ENCODE measurements around the gene CCDC183. TPM values are rescaled to one million over a fixed set of nuclear protein-coding genes. Genes with fewer than 3 reads are reported as not detected.

The CCDC183 gene
- total and polyA plus RNA-seq, 10 of the 15 experiments (the other 5 are each of a cell fraction or from before 2014, with no cell fraction given) = 0.04 to 1.2 (median 0.55) TPM; not detected in 5

GRCh38 chr9:136804509-136805206 lies 8.5 kb downstream of the CCDC183 start (continued):
- TF ChIP-seq ZNF592 (IDR thresholded peaks at IDR 0.05) (no peak), YY1 (IDR thresholded peaks at IDR 0.05; ENCODE audit: low read depth, low read length) (no peak), KAT2A (conservative IDR thresholded peaks at IDR 0.05; ENCODE audit: control insufficient read depth, low read depth, low read length) (no peak), SREBF1 (IDR thresholded peaks at IDR 0.05; ENCODE audit: low read length) (no peak), POLR2A (IDR thresholded peaks at IDR 0.05; ENCODE audit: low read depth, low read length) (no peak)

GRCh38 chr9:136805207-136805740 lies 9.1 kb downstream of the CCDC183 start:
- POLR2A ChIA-PET = interaction anchor here (0.5 to 1.2 kb wide), 3 partner anchors 10 to 345 kb away, joined by 3 read pairs; no protein-coding TSS in a partner anchor
- RAD21 ChIA-PET (ENCODE audit: unreplicated experiment) = interaction anchor here (1.4 kb wide), 1 partner anchor 230 kb away, joined by 4 read pairs; no protein-coding TSS in a partner anchor
- CTCF ChIA-PET = interaction anchor here (0.9 to 4.4 kb wide), 3 partner anchors 12 to 230 kb away, joined by 3 to 15 read pairs (median 6); no protein-coding TSS in a partner anchor
- WGBS (ENCODE audit: insufficient coverage, insufficient replicate concordance, low lambda C conversion rate, missing lambda C conversion rate) = 70% methylated on average over 12 of the region's 12 CpGs
- H4K20me1 ChIP-seq (ENCODE audit: control insufficient read depth, insufficient read depth) = no peaks in the 10 kb centered on the region
- FAIRE-seq (no peak), DNase-seq (ENCODE audit: low read depth, low spot score) (no peak), ATAC-seq (no peak)
- H3K4me1 ChIP-seq (ENCODE audit: control insufficient read depth, insufficient read depth, low read length) = peaks cover 15% of the 10 kb centered on the region
- no peak overlapping the region for H3K27ac ChIP-seq (ENCODE audit: control insufficient read depth, insufficient read depth)
- no peak overlapping the region for H2AFZ ChIP-seq (ENCODE audit: control insufficient read depth, low read depth, low read length)
- intact Hi-C loops (cut with micrococcal nuclease; ENCODE audit: unreplicated experiment) (loop anchor here (10.0 kb wide), 1 partner anchor 80 kb away; the partner anchor contains the start of gene TRAF2), in situ Hi-C loops (cut with MboI) (no loop called here)
- SMC1A ChIA-PET (ENCODE audit: uncharacterized antibody, unreplicated experiment) = no interaction called here
- peaks cover 27% of the 10 kb centered on the region for H3K79me2 ChIP-seq (ENCODE audit: control insufficient read depth, insufficient read depth, low read length)
- H3K9ac ChIP-seq (ENCODE audit: control insufficient read depth, insufficient read depth, low read length) = no peak overlapping the region
- peaks cover 0 to 4% of the 10 kb centered on the region in 2 experiments; a peak in 2 of 4 replicates for H3K36me3 ChIP-seq (ENCODE audit: control insufficient read depth in 2 of 2, insufficient read depth in 2 of 2, low read length in 1 of 2)
- no peak for TF ChIP-seq HDAC6 (IDR thresholded peaks at IDR 0.05; ENCODE audit: unreplicated experiment)
- TF ChIP-seq PRDM15 (CRISPR knock-in tag; IDR thresholded peaks at IDR 0.05) = no peak
- no peak for TF ChIP-seq CHD4 (IDR thresholded peaks at IDR 0.05)
- TF ChIP-seq MTA3 (IDR thresholded peaks at IDR 0.05; ENCODE audit: borderline replicate concordance, low read length) = no peak
- TF ChIP-seq EGR1 (IDR thresholded peaks at IDR 0.05; ENCODE audit: borderline replicate concordance in 1 of 2, low read depth in 2 of 2, low read length in 2 of 2) = no peak
- TF ChIP-seq TBL1XR1 (IDR thresholded peaks at IDR 0.05; ENCODE audit: low read depth, low read length) = no peak
- no peak overlapping the region for H3K4me3 ChIP-seq
- H3K27me3 ChIP-seq (replicated peaks in 1 of 2; ENCODE audit: control insufficient read depth in 2 of 2, insufficient read depth in 2 of 2, low read length in 1 of 2) = no peaks in the 10 kb centered on the region
- no TSS peak for BruUV-seq (replicated peaks)
- no peaks in the 10 kb centered on the region for H3K9me3 ChIP-seq (replicated peaks; ENCODE audit: control insufficient read depth, insufficient read depth, low read length)
- H3K4me2 ChIP-seq (ENCODE audit: control insufficient read depth, insufficient read depth) = no peak overlapping the region
